GM12864 (cell line): ENCODE data around the gene ALG8.

ENCODE experiments used
- DNase-seq: peaks from one replicate; pipeline ENCODE4 v3.0.0-alpha.2; 2011; ENCODE audit warnings: low read depth
- H3K4me3 ChIP-seq: 2 replicates; pipeline ENCODE4 v1.5.1; 2011; ENCODE audit warnings: mild to moderate bottlenecking, low read depth, low read length, control low read depth
- TF ChIP-seq, protein P1 (sequence below): IDR thresholded peaks from 2 replicates; pipeline ENCODE4 v1.5.1; 2011; ENCODE audit warnings: low read depth, mild to moderate bottlenecking, moderate library complexity, low read length, control low read depth, inconsistent platforms; ENCODE audit errors: missing control alignments

ALG8 gene

DNA sequence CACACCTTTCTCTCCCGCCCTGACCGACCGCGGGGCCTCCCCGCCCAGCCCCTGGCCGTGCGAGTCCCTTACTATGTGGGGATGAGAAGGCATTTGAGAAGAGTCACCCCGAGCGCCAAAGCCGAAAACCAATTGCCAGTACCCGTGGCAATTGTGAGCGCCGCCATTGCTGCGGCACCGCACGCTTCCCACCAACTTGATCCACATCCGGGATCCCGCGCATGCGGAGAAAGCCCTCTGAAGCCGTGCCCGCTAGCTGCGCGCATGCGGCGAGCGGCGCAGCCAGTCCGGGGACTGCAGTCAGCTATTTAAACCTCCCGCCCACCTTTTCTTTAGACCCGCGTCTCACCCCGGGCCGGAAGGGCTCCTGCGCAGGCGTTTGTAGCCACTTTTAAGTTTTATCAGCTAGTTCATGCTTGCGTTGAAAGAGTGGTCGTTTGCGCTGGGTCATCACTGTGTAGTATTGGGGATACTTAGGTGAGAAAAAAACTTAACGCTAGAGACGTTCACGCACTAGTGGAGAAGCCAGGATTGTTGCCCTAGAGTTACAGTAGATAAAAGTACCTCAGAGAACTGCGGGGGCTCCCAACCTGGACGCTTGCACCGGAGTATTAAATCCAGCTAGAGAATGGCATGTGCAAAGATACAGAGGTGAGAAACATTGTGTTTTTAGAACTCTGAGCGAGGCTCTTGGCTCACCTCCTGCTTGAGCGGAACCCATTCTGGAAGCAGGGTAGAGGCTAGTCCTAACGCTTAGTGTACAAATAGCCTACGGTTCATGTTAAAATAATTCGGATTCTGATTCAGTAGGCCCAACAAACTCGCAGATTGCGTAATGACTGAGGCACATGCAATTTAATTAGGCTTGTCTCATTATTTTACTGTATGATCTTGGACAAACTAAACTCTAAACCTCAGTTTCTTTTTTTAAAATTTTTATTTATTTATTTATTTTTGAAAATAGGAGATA, at the start of gene ALG8:
Gene ALG8 (minus strand): TSS at position 205 of the 970 bp plus-strand sequence. CDS start 38 bp downstream, at position 167.
- peak; percentile 91 for DNase-seq
- H3K4me3 ChIP-seq, result peak within 1 kb of the TSS; percentile 77
- TF ChIP-seq, protein P1, sequence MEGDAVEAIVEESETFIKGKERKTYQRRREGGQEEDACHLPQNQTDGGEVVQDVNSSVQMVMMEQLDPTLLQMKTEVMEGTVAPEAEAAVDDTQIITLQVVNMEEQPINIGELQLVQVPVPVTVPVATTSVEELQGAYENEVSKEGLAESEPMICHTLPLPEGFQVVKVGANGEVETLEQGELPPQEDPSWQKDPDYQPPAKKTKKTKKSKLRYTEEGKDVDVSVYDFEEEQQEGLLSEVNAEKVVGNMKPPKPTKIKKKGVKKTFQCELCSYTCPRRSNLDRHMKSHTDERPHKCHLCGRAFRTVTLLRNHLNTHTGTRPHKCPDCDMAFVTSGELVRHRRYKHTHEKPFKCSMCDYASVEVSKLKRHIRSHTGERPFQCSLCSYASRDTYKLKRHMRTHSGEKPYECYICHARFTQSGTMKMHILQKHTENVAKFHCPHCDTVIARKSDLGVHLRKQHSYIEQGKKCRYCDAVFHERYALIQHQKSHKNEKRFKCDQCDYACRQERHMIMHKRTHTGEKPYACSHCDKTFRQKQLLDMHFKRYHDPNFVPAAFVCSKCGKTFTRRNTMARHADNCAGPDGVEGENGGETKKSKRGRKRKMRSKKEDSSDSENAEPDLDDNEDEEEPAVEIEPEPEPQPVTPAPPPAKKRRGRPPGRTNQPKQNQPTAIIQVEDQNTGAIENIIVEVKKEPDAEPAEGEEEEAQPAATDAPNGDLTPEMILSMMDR, result no peak

DNA sequence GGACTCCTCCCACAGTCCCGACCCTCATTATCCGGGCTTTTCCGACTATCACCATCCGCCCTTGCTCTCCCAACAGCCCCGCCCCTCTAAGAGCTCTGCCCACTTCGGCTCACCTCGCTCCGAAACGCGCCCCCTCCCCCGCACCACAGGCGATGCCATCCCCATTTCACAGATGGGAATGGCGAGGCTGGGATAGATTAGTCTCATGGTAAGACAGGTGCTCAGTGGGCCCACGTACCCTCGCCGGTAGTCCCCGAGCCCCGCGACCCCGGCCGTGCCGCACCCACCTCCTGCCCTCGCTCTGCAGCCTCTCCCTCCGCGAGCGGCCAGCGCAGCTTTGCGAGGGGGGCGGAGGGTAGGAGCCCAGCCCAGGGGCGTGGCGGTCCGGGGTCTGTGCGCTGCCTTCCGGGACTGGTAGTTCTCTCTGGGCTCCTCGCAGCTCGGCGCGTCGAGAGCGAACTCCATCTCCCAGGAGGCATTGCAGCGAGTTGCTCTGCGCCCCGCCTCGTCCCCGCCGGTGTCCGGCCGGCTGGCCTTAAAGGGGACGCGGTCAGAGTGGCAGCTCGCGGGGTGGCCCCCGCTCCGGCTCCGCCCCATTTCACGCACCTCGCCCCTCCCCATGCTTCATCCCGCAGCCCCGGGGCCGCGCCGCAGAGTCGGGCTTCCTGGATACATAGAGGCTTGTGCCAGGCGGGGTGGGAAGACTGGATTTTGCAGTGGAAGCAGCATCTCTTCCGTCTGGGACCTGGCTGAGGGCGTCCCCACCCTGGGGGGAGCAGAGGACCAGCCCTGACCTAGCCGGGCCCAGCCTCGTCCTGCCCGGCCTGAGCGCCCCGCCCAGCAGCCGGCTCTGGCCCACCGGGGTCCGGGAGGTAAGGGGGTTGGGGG, 49.1 kb upstream of the ALG8 start, which contains the start of the genes KCTD21 and USP35:
Gene KCTD21 (minus strand): TSS at position 341 of the 888 bp plus-strand sequence. CDS start 14,072 bp downstream, outside the sequence.
Gene USP35 (plus strand): TSS at position 634 of the 888 bp plus-strand sequence. CDS start 7,327 bp downstream, outside the sequence.
- peak; percentile 87 for DNase-seq
- H3K4me3 ChIP-seq, result peak within 1 kb of the TSS; percentile 64
- TF ChIP-seq, protein P1, result no peak

DNA sequence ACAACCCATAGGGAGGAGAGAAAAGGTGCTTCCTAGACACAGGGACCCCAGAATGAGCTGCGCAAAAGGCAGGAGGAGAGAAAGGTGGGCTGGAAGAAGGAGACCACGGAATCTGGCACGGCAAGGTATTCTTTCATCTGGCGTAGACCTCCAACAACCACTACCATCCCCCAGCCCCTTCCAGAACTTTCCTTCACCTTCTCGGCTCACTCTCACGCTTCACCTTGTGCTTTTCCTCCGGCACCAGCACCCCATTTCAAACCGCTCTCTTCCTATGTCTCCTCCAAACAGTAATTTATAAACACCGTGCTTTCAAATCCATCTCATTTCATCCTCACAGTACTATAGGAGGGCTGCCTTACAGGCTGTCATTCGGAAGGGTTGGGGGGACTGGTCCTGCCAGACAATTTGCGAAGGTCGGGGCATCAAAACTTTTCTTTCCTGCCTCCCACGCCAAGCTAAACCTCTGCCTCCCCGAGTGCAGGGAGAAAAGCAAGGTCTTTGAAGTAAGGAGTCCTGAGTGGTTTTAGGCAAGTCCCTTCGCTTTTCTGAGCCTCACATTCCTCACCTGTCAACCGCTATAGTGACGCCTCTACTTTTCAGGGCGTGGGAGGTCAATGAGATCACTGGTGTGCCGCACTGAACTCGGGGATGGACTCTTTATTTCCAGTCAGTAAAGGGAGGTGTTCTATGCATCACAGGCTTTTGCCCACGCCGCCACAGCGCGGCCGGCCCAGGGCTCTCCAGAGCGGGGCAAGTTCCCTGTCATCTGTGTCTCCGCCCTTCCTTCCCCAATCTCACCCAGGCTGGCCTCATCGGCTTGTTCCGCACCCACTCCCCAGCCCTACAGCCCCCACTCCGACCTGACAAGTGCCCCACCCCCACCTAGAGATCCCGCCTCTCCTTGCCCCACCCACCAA, 48.2 kb upstream of the ALG8 start:
- DNase-seq, result peak; percentile 26
- TF ChIP-seq, protein P1, result no peak
- H3K4me3 ChIP-seq, result peak overlapping the region; percentile 64

DNA sequence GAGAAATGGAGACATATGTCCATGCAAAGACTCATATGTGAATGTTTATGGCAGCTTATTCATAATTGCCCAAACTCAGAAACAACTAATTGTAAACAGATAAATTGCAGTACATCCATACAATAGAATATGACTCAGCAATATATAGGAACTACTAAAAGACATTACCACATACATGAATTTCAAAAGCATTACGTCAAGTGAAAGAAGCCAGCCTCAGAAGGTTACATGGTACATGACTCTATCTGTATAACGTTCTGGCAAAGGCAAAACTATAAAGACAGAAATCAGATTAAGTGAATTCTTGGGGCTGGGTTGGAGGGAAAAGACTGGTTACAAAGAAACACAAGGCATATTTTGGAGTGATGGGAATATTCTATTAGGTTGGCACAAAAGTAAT, 41.8 kb upstream of the ALG8 start:
- TF ChIP-seq, protein P1, result no peak
- DNase-seq, result no peak
- no peak overlapping the region for H3K4me3 ChIP-seq

DNA sequence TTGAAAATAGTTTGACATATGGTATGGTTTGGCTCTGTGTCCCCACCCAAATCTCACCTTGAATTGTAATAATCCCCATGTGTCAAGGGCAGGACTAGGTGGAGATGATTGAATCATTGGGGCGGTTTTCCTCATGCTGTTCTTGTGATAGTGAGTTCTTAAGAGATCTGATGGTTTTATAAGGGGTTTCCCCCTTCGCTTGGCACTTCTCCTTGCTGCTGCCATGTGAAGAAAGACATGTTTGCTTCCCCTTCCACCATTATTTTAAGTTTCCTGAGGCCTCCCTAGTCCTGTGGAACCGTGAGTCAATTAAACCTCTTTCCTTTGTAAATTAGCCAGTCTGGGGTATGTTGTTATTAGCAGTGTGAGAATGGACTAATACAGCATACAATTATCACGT, 41.3 kb upstream of the ALG8 start:
- H3K4me3 ChIP-seq, result no peak overlapping the region
- TF ChIP-seq, protein P1, result no peak
- DNase-seq, result no peak
